Stimulated activated memory B cell treated with anti-CD40 and anti-IgM and Interleukin-4, amounts not matched to agents 10 μg/mL and 1 μg/mL and 100 μg/mL, for 72 hours (primary cell): ENCODE data around the gene EMP1.

Experiments used
- ATAC-seq: fragments of 150-1000 bp; cut with Tn5 transposase; 2 replicates; pipeline ENCODE4 v1.10.0; 2021
- H3K27ac Mint-ChIP-seq: one replicate; pipeline ENCODE4 v1.8.0; 2022; ENCODE audit warnings: mild to moderate bottlenecking, mixed read lengths
- H3K27me3 Mint-ChIP-seq: one replicate; pipeline ENCODE4 v1.8.0; 2022; ENCODE audit warnings: mixed read lengths
- H3K36me3 Mint-ChIP-seq: one replicate; pipeline ENCODE4 v1.8.0; 2022; ENCODE audit warnings: mixed read lengths
- H3K4me1 Mint-ChIP-seq: one replicate; pipeline ENCODE4 v1.8.0; 2022; ENCODE audit warnings: mixed read lengths
- H3K4me3 Mint-ChIP-seq: one replicate; pipeline ENCODE4 v1.8.0; 2022; ENCODE audit warnings: mild to moderate bottlenecking, moderate library complexity, mixed read lengths
- H3K9me3 Mint-ChIP-seq: one replicate; pipeline ENCODE4 v1.8.0; 2022; ENCODE audit warnings: mixed read lengths

EMP1 gene

DNA sequence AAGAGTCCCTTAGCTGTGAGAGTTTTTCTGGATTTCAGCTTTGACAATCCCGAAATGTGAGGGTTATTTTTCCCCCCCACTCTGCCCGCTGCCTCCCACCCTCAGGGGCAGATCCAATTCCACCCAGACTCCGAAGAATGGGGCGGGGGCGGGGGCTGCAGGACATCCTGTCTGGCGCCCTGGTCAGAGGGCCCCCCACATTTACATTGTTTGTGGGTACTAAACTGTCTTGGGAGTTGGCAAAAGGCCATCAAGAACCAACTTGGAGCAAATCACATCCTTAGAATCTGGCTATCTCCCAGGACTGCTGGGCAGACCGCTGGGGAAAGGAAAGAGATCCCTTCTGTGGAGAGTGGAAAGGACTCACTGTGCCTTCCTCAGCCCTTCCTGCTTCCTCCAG is 2.4 kb downstream of the EMP1 start:
- Mint-ChIP-seq H3K4me1 (peaks cover 24% of the 10 kb centered on the region), H3K27me3 (peaks cover 50% of the 10 kb centered on the region), H3K4me3 (no peak overlapping the region), H3K27ac (no peak overlapping the region), H3K36me3 (no peaks in the 10 kb centered on the region), H3K9me3 (no peaks in the 10 kb centered on the region)
- no peak for ATAC-seq

DNA sequence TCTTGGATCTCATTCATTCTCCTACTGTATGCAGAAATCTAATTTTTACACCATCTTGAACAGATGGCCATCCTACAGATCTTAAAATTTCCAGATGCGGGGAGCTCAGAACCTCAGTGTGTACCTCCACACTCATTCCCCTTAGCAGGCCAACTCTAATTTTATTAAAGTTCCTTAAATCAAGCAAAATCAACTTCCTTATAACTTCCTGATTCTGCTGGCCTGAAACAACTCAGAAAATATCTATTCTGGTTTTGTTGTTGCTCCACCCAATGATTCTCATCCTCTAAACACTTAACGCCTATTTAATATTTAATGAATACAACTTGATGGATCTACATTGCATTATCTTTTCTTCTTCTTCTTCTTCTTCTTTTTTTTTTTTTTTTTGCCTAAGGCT is 3.1 kb downstream of the EMP1 start:
- Mint-ChIP-seq H3K27me3 (peaks cover 57% of the 10 kb centered on the region), H3K4me3 (no peak overlapping the region), H3K9me3 (no peaks in the 10 kb centered on the region), H3K27ac (no peak overlapping the region), H3K4me1 (peaks cover 24% of the 10 kb centered on the region), H3K36me3 (no peaks in the 10 kb centered on the region)
- no peak for ATAC-seq

DNA sequence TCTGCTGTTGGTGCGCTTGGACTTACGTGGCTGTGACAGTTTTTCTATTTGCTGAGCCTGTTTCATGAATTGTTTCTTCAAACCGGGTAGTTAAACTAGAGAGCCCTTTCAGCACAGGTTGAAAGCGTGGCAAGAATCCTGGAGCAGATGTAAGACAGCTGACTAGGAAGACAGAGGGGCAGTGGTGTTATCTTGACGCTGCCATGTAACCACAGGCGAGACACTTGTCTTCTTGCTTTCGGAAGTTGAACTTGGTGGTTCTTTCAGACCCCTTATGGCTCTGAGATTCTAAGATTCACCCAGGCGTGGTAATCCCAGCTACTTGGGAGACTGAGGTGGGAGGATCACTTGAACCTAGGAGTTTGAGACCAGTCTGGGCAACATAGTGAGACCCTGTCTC is 4.3 kb downstream of the EMP1 start:
- Mint-ChIP-seq H3K36me3 (no peaks in the 10 kb centered on the region), H3K27ac (no peak overlapping the region), H3K4me3 (no peak overlapping the region), H3K9me3 (no peaks in the 10 kb centered on the region), H3K27me3 (peaks cover 64% of the 10 kb centered on the region), H3K4me1 (peaks cover 20% of the 10 kb centered on the region)
- ATAC-seq: no peak

DNA sequence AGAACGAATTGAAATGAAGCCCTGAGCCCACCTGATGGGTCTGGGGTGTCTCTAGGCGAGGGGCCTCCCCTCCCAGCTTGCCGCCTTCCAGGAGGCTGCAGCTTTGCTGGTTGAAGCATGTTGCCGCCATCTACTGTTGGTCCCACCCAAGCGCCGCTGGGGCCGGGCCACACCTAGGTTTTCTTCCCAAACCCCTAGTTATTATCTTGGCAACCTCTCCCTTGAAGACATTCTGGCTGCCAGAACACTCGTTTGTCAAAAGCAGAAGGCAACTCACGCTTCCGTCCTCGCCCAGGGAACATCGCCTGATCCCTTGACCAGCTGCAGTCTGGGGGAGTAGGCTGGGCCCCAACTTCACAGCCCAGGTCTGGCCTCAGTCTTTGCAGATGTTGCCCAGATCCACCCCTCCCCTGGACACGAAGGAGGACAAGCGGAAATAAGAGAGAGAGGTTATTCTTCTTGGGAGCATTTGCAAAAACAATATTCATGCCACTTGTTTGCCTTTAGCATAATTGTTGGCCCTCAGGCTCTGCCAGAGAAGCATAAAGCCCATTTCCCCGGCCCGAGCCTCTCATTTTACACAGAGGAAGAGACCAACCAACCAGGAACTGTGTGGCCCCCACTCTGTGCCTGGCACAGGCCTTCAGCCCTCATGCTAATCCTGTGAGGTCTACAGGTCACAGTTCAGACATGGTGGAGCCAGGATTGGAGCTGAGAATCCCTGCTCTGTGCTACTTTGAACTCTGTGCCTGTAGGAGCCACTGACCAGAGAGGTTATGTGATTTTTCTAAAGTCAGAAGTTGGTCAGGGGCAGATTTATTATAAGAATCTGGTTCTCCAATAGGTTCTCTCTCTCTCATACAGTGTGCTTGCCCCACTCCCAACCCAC is 6.8 kb downstream of the EMP1 start:
- no peak overlapping the region for H3K27ac Mint-ChIP-seq
- H3K4me1 Mint-ChIP-seq: no peaks in the 10 kb centered on the region
- peaks cover 63% of the 10 kb centered on the region for H3K27me3 Mint-ChIP-seq
- no peaks in the 10 kb centered on the region for H3K36me3 Mint-ChIP-seq
- H3K9me3 Mint-ChIP-seq: no peaks in the 10 kb centered on the region
- no peak for ATAC-seq
- H3K4me3 Mint-ChIP-seq: no peak overlapping the region

DNA sequence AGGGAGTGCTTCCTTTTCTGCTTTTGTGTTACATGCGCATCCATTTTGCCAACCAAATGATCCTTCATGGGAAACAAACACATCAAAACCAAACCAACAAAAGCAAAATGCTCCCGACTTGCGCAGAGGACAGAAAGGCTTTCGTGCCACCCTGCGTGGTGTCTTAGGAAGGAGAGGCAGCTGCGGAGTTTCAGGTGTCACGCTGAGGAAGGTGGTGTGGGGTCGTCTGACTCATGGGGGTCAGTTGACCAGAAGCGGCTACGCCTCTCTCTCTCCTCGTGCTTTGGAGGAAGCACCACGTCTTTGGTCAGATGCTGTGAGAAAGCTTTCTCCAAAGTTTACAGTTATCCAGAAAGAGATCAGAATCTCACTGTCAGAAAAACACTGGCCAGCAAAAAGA is 7.9 kb downstream of the EMP1 start:
- H3K27me3 Mint-ChIP-seq: peaks cover 71% of the 10 kb centered on the region
- H3K4me1 Mint-ChIP-seq: peaks cover under 1% of the 10 kb centered on the region

DNA sequence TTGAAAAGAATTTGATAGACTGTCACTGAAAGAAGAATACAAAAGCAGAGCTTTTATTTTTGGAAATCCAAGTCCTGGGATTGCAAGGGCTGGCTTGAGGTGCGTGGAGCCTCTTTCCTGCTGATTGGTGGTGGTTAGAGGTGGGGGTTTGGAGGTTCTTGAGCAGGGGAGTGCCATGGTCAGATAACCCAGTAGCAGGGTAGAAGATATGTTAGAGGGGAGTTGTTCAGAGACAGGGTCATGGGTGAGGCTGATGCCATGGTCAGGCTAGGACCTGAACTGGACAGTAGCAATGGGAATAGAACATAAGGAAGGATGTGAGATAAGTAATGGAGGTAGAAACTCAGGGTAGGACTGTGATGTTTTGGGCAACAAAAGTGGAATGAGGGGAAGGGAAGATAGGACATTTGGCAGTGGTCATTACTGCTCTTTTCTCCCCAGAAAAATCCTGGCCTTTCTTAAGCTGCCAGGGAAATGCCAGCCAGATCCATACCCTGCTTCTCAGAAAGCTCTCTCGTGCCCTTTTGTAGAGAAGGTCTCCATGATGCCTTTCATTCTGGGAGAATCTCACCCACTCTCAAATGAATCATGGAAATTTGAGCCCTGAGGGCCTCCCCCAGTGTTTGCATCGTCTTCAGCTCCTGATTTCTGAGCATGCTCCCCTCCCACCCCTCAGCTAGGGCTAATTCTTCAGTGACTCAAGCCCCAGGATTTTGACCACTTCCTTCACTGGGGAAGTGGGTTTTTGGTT is 9.5 kb downstream of the EMP1 start:
- no peak for ATAC-seq

More for the DNA sequence above, 7.9 kb downstream of the EMP1 start:
- Mint-ChIP-seq H3K27ac (no peak overlapping the region), H3K4me3 (no peak overlapping the region), H3K9me3 (no peaks in the 10 kb centered on the region), H3K36me3 (no peaks in the 10 kb centered on the region)
- ATAC-seq: no peak

DNA sequence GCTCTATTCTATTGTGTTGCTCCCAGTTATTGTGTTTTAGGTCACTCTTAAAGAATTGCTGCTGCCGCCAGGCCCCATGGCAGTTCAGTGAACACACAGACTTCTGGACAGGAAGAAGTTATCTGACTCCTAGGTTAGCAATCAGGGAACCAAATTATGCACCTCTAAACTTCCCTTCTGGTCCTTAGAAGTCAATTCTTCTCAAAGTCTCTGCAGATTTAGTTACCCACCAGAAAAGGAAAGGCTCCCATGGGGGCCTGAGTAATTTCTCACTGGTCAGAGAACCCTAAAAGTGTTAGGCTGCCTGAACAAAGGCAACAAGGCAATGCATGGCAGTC is 10.0 kb downstream of the EMP1 start:
- no peaks in the 10 kb centered on the region for H3K9me3 Mint-ChIP-seq
- no peaks in the 10 kb centered on the region for H3K36me3 Mint-ChIP-seq
- H3K27me3 Mint-ChIP-seq: peaks cover 50% of the 10 kb centered on the region
- ATAC-seq: no peak
- no peak overlapping the region for H3K27ac Mint-ChIP-seq
- H3K4me3 Mint-ChIP-seq: no peak overlapping the region
- H3K4me1 Mint-ChIP-seq: peaks cover 7% of the 10 kb centered on the region

More for the DNA sequence above, 9.5 kb downstream of the EMP1 start:
- H3K27ac Mint-ChIP-seq: no peak overlapping the region
- H3K4me1 Mint-ChIP-seq: peaks cover 5% of the 10 kb centered on the region
- no peaks in the 10 kb centered on the region for H3K36me3 Mint-ChIP-seq
- H3K27me3 Mint-ChIP-seq: peaks cover 56% of the 10 kb centered on the region
- H3K4me3 Mint-ChIP-seq: no peak overlapping the region
- no peaks in the 10 kb centered on the region for H3K9me3 Mint-ChIP-seq

DNA sequence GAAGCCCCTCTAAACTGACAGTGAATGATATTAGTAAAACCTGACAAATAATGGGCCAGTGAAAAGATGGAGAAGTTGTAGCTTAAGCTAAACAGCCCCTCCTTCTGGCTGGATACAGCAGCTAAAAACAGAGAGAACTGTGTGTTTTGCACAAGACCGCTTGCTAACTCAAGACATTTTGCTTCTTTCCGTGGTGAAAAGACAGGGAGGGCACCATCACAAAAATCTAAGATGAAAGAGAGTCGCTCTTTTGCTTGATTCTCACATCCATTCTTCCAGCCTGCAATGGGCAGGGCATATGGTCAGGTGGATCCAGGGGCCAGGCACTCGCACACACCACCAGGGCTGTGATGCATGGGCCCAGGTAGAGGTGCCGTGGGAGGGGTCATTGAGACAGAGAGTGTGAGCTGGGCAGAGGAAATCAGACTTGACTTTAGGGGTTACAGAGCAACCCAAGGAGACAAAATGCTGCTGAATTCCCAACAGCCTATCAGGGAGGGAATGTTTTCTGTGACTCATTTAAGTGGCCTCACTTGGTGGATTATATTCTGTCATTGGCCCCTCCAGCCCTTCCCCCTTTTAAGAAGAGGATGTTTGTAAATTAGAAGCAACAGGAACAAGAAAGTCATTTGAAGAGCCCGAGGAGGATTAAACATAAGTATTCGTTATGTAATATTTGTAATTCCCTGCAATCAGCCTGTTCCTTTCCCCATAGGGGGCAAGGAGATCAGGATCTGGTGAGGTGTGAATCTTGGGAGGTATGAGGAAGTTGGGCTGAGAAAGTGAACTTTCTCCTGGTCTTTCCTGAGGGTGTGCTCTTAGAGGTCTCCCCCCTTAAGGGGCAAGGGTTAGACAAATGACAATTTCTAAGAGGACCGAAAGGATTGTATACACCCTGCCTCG is 12.3 kb downstream of the EMP1 start:
- Mint-ChIP-seq H3K27ac (no peak overlapping the region), H3K9me3 (no peaks in the 10 kb centered on the region), H3K27me3 (peaks cover 37% of the 10 kb centered on the region), H3K4me3 (no peak overlapping the region), H3K36me3 (no peaks in the 10 kb centered on the region), H3K4me1 (peaks cover 12% of the 10 kb centered on the region)
- ATAC-seq: no peak

DNA sequence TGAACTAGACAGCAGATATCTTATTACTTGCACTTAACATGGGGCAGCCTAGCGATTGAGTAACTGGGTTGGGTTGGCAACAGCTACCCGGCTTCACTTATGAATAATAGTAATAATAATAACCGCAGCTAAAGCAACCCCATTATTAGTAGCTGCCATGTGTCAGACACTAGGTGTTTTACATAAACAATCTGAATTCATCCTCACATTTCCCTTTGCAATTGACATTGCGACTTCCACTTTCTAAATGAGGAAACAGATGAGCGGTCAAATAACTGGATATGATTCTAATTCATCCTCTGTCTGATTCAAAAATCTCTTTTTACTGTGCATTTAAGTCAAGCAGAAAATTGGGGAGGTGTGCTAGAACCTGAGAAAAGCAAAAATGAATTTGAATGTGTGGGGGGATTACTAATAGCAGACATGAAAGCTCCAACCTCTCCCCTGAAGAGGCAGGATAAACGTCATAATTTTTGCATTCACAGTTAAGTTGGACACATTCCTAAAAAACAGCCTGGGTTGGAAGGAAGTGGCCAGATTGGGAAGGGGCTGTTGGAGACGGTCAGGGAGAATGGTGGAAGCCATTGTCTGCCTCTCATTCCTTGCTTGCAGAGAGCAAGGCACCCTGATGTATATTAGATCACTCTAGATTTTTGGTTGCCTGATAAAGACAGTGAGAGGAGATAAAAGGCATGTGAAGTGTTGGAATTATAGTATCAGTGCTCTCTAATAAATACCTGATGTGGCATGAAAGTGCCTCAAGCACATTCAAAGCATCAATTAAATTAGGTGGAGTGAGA is 13.1 kb downstream of the EMP1 start:
- Mint-ChIP-seq H3K4me1 (peaks cover 12% of the 10 kb centered on the region), H3K27ac (no peak overlapping the region), H3K9me3 (no peaks in the 10 kb centered on the region), H3K4me3 (no peak overlapping the region), H3K36me3 (no peaks in the 10 kb centered on the region), H3K27me3 (peaks cover 28% of the 10 kb centered on the region)
- ATAC-seq: no peak

DNA sequence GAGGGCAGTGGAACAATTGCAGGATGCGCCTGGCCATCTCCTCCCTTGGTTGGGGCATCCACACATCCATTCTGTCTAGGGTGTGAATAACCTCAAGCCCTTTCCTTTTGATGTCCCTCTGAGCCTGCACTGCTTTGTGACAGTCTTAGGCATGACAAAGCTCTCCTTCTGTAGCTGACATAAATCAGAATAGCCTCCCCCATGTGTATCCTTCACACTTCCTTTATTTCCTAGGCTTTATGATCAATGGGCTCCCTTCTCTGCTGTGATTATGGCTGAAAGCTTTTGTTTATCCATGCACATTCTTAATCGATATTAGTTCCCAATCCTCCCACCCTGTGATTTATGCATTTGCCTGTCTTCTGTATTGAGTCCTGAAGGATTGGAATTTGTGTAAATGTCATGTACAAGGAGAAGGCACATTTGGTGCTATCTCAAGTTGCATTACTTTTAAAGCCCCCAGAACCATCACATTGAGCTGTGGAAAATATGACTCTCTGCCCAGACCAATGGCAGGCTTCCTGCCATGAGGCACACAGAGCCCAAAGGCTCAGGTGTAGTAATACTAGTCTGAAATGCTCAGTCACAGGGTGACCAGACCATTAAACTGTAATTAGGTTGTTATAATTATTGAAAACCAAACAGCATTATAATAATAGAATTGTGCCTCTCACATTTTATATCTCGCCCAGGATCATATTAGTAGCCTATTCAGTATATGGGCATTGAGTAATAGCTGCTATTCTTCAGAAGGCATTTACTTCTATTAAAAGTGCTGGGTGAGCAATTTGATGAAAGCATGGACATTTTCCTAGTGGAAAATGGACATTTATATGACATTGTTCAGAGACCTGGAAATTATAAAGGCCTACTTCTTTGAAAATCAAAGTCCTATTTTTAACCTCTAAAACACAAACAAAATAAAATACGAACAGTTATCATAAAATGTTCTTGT is 14.0 kb downstream of the EMP1 start:
- Mint-ChIP-seq H3K36me3 (no peaks in the 10 kb centered on the region), H3K9me3 (no peaks in the 10 kb centered on the region), H3K4me1 (peaks cover 12% of the 10 kb centered on the region), H3K27ac (no peak overlapping the region), H3K27me3 (peaks cover 25% of the 10 kb centered on the region), H3K4me3 (no peak overlapping the region)
- no peak for ATAC-seq

DNA sequence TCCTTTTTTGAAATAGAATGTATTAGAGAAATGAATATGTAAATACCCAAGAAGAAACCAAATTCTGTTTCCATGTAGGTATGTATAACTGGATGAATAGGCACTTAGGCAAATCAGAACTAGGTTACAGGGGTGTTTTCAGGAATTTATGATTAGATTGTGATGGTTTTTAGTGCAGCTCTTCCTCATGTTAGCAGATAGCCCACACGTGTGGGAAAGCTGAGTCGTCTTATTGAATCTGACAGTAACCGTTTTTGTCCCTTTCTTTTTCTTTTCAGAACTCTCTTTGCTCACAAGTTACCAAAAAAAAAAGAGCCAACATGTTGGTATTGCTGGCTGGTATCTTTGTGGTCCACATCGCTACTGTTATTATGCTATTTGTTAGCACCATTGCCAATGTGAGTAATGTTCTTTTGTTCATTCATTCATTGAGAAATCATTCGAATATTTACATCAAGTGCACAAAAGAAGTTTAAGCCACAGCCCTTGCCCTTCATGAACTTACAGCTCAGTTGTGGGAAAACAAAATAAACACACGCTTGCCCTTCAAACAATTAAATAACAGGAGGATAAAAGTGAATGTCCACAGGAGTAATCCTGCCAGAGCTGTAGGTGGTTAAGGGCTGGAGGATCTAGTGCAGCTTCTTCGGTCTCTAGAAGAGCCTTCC is 14.8 kb downstream of the EMP1 start:
- H3K4me1 Mint-ChIP-seq: peaks cover 12% of the 10 kb centered on the region
- ATAC-seq: no peak
- H3K36me3 Mint-ChIP-seq: no peaks in the 10 kb centered on the region
- H3K27ac Mint-ChIP-seq: no peak overlapping the region
- H3K4me3 Mint-ChIP-seq: no peak overlapping the region
- H3K27me3 Mint-ChIP-seq: peaks cover 17% of the 10 kb centered on the region
- no peaks in the 10 kb centered on the region for H3K9me3 Mint-ChIP-seq

DNA sequence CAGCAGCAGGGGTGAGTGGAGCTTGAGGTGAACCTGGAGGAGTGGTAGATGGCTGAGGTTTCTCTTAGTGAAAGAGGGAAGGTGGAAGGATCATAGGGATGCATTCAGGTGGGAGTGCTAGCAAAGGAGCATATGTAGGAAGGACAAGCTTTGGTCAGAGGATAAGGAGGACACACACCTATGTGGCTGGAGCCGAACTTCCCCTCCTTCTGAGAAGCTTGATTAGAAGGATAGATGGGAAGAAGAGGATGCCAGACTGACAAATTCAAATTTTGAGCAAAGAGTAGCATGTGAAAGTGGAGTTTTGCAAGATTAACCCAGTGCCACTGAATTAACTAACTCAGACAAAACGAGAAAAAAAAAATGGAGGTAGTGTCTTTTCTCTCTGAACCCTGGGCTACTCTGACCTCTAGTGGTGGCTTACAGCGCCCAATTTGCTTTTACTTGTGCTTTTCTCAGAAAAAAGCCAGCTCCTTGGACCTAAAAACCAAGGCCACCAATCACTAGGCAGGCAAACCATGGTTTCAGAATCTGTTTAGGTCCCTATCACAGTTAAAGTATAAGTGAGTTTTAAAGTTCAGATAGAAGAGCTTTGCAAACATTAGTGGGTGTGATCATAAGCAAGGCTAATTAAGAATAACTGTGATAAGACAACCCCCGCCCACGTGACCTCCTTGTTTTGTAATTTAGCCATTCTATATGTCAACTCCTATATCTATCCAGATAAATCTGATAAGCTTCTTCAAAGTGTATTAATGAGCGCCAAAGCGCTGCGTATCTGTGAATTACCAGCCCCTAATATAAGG is 15.5 kb downstream of the EMP1 start:
- H3K27ac Mint-ChIP-seq: no peak overlapping the region
- peaks cover 12% of the 10 kb centered on the region for H3K4me1 Mint-ChIP-seq
- H3K4me3 Mint-ChIP-seq: no peak overlapping the region

DNA sequence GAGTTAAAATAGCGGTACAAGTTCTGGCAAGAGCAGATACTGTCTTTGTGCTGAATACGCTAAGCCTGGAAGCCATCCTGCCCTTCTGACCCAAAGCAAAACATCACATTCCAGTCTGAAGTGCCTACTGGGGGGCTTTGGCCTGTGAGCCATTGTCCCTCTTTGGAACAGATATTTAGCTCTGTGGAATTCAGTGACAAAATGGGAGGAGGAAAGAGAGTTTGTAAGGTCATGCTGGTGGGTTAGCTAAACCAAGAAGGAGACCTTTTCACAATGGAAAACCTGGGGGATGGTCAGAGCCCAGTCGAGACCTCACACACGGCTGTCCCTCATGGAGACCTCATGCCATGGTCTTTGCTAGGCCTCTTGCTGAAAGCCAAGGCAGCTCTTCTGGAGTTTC is 18.5 kb downstream of the EMP1 start:
- no peaks in the 10 kb centered on the region for H3K36me3 Mint-ChIP-seq
- no peak overlapping the region for H3K27ac Mint-ChIP-seq
- ATAC-seq: no peak

More for the DNA sequence above, 15.5 kb downstream of the EMP1 start:
- peak; percentile 56 for ATAC-seq
- Mint-ChIP-seq H3K27me3 (peaks cover 9% of the 10 kb centered on the region), H3K36me3 (no peaks in the 10 kb centered on the region), H3K9me3 (no peaks in the 10 kb centered on the region)

More for the DNA sequence above, 18.5 kb downstream of the EMP1 start:
- peaks cover 6% of the 10 kb centered on the region for H3K4me1 Mint-ChIP-seq
- no peak overlapping the region for H3K4me3 Mint-ChIP-seq
- H3K9me3 Mint-ChIP-seq: peaks cover 9% of the 10 kb centered on the region
- H3K27me3 Mint-ChIP-seq: peaks cover 11% of the 10 kb centered on the region
